ENCODE measurements around the gene CFAP91. TPM values are rescaled to one million over a fixed set of nuclear protein-coding genes. Genes with fewer than 3 reads are reported as not detected.

The CFAP91 gene
- total and polyA plus RNA-seq, 2 donors (not counting 3 experiments of a cell fraction or from before 2014, with no cell fraction given), result 0.40 to 0.54 TPM

DNA sequence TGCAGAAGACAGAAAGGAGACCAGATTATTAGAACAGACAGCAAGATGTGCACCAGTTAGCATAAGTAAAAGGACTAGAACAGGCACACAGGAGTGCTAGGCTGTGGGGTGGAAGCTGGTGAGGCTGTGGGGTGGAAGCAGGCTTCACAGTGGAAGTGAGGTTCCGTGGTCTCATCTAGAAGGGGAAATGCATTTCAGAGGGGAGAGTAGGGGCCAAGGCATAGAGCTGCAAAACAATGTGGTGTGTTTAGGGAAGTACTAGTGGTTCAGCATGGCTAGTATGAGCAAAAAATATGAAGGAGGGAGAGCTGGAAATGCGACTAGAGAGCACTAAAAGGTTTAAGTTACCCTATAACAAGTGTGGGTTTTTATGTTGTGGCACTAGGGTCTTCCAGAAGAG lies 48.9 kb upstream of the CFAP91 start:
- H3K27me3 ChIP-seq (ENCODE audit: control insufficient read depth in 2 of 2, insufficient read depth in 2 of 2, low read length in 2 of 2), result peaks cover 0 to 6% of the 10 kb centered on the region in 2 experiments
- H3K27ac ChIP-seq (ENCODE audit: insufficient read depth, low read depth, low read length), result no peak overlapping the region
- H3K36me3 ChIP-seq (ENCODE audit: control insufficient read depth in 2 of 2, extremely low read depth in 1 of 2, insufficient read depth in 2 of 2, low read length in 2 of 2), result no peaks in the 10 kb centered on the region
- no TSS peak for BruUV-seq (replicated peaks)
- dilution Hi-C loops (cut with MboI; ENCODE audit: extremely low pct_ligation_motif_present, low sequenced_read_pairs), result no loop called here
- intact Hi-C loops (cut with micrococcal nuclease), result no loop called here
- FAIRE-seq (no peak), DNase-seq (ENCODE audit: low read depth, low spot score) (no peak)
- H3K9me1 ChIP-seq (replicated peaks; ENCODE audit: control insufficient read depth, extremely low read depth, insufficient read depth, low read length), result no peaks in the 10 kb centered on the region
- no peaks in the 10 kb centered on the region for H3K79me2 ChIP-seq (ENCODE audit: control insufficient read depth, insufficient read depth, low read length)
- H3K9ac ChIP-seq (replicated peaks; ENCODE audit: extremely low read depth, insufficient read depth, low read length), result no peak overlapping the region
- H3K4me2 ChIP-seq (ENCODE audit: insufficient read depth, low read length), result no peak overlapping the region
- H2AFZ ChIP-seq (ENCODE audit: low read depth, low read length), result no peak overlapping the region
- H4K20me1 ChIP-seq (replicated peaks; ENCODE audit: control insufficient read depth, extremely low read depth, insufficient read depth, low read length), result no peaks in the 10 kb centered on the region
- TF ChIP-seq JUN (IDR thresholded peaks at IDR 0.05; ENCODE audit: borderline replicate concordance, insufficient read depth, insufficient read length, low read depth) (no peak), MYC (IDR thresholded peaks at IDR 0.05; ENCODE audit: low read depth, low read length) (no peak)
- TF ChIP-seq, protein P1, sequence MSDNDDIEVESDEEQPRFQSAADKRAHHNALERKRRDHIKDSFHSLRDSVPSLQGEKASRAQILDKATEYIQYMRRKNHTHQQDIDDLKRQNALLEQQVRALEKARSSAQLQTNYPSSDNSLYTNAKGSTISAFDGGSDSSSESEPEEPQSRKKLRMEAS (IDR thresholded peaks at IDR 0.05; ENCODE audit: insufficient read depth, insufficient read length), result no peak
- H3K4me3 ChIP-seq (replicated peaks in 1 of 3; ENCODE audit: insufficient read depth in 1 of 3, low read depth in 1 of 3, low read length in 3 of 3), result no peak overlapping the region
- ChIA-PET POLR2A (no interaction called here), CTCF (no interaction called here)
- no peaks in the 10 kb centered on the region for H3K9me3 ChIP-seq (replicated peaks; ENCODE audit: control insufficient read depth, insufficient read depth, low read length)
- no peaks in the 10 kb centered on the region for H3K4me1 ChIP-seq (ENCODE audit: control insufficient read depth, extremely low read depth, insufficient read depth, low read length)

- Histone ChIP-seq H3K4me2 (ENCODE audit: insufficient read depth, low read length) (no peak overlapping the region), H3K4me1 (ENCODE audit: control insufficient read depth, extremely low read depth, insufficient read depth, low read length) (no peaks in the 10 kb centered on the region), H4K20me1 (replicated peaks; ENCODE audit: control insufficient read depth, extremely low read depth, insufficient read depth, low read length) (no peaks in the 10 kb centered on the region), H3K9me1 (replicated peaks; ENCODE audit: control insufficient read depth, extremely low read depth, insufficient read depth, low read length) (no peaks in the 10 kb centered on the region), H3K79me2 (ENCODE audit: control insufficient read depth, insufficient read depth, low read length) (no peaks in the 10 kb centered on the region), H3K9me3 (replicated peaks; ENCODE audit: control insufficient read depth, insufficient read depth, low read length) (no peaks in the 10 kb centered on the region), H2AFZ (ENCODE audit: low read depth, low read length) (no peak overlapping the region), H3K9ac (replicated peaks; ENCODE audit: extremely low read depth, insufficient read depth, low read length) (no peak overlapping the region), H3K27me3 (ENCODE audit: control insufficient read depth in 2 of 2, insufficient read depth in 2 of 2, low read length in 2 of 2) (peaks cover 0 to 6% of the 10 kb centered on the region in 2 experiments), H3K27ac (ENCODE audit: insufficient read depth, low read depth, low read length) (no peak overlapping the region), H3K4me3 (replicated peaks in 1 of 3; ENCODE audit: insufficient read depth in 1 of 3, low read depth in 1 of 3, low read length in 3 of 3) (no peak overlapping the region), H3K36me3 (ENCODE audit: control insufficient read depth in 2 of 2, extremely low read depth in 1 of 2, insufficient read depth in 2 of 2, low read length in 2 of 2) (no peaks in the 10 kb centered on the region)
- TF ChIP-seq POLR2AphosphoS5 (IDR thresholded peaks at IDR 0.05; ENCODE audit: insufficient read depth, low read depth, low read length) (no peak), POLR2A (IDR thresholded peaks at IDR 0.05; ENCODE audit: low read depth, low read length) (no peak), EZH2 (IDR thresholded peaks at IDR 0.05; ENCODE audit: borderline replicate concordance, low read depth, low read length, severe bottlenecking) (no peak), JUN (IDR thresholded peaks at IDR 0.05; ENCODE audit: borderline replicate concordance, insufficient read depth, insufficient read length, low read depth) (no peak), MYC (IDR thresholded peaks at IDR 0.05; ENCODE audit: low read depth, low read length) (no peak), CTCF (IDR thresholded peaks at IDR 0.05; ENCODE audit: extremely low read depth in 1 of 2, insufficient read depth in 1 of 2, low read depth in 1 of 2, low read length in 2 of 2) (no peak), FOS (IDR thresholded peaks at IDR 0.05; ENCODE audit: borderline replicate concordance, insufficient read depth, low read length) (no peak), GATA2 (IDR thresholded peaks at IDR 0.05; ENCODE audit: insufficient read depth, insufficient read length, low read depth, low read length) (no peak)
- TF ChIP-seq, protein P1 (IDR thresholded peaks at IDR 0.05; ENCODE audit: insufficient read depth, insufficient read length), result no peak
- POLR2A ChIA-PET, result no interaction called here
- intact Hi-C loops (cut with micrococcal nuclease) (no loop called here), dilution Hi-C loops (cut with MboI; ENCODE audit: extremely low pct_ligation_motif_present, low sequenced_read_pairs) (no loop called here)
- FAIRE-seq (no peak), DNase-seq (ENCODE audit: low read depth, low spot score) (no peak)
- no TSS peak for BruUV-seq (replicated peaks)
- CTCF ChIA-PET, result interaction anchor here (0.6 kb wide), 1 partner anchor 77 kb away, joined by 3 read pairs; no protein-coding TSS in a partner anchor
These were observed 44.7 kb upstream of the CFAP91 start for GRCh38 chr3:119657887-119658702.

Data from endothelial cell of umbilical vein (primary cell).